ENCODE results near the gene CCR3. TPM values are rescaled to one million over a fixed set of nuclear protein-coding genes. Genes with fewer than 3 reads are reported as not detected.

Gene CCR3
- total RNA-seq, 2 donors from 2014 or later = not detected

GRCh38 chr3:46239952-46240351 is 2.3 kb upstream of the CCR3 start:
- Mint-ChIP-seq H3K4me3 (no peak overlapping the region), H3K27ac (no peak overlapping the region)
- no peak overlapping the region for H3K27ac ChIP-seq (ENCODE audit: low read depth, low read length)

GRCh38 chr3:46243560-46243959 is 1.3 kb downstream of the CCR3 start:
- no peak overlapping the region for H3K27ac Mint-ChIP-seq
- no peak overlapping the region for H3K4me3 ChIP-seq (ENCODE audit: low read length)
- DNase-seq = no peak

More at GRCh38 chr3:46239952-46240351, 2.3 kb upstream of the CCR3 start:
- Histone ChIP-seq H3K9me3 (ENCODE audit: control insufficient read depth, low read length) (no peaks in the 10 kb centered on the region), H3K27me3 (ENCODE audit: control insufficient read depth, insufficient read depth, low read length, poor library complexity, severe bottlenecking) (no peaks in the 10 kb centered on the region), H3K4me3 (ENCODE audit: low read length) (no peak overlapping the region), H3K4me1 (ENCODE audit: control insufficient read depth, insufficient read depth, low read length) (no peaks in the 10 kb centered on the region), H3K9ac (ENCODE audit: extremely low read depth, low read length, poor library complexity, severe bottlenecking) (no peak overlapping the region), H3K36me3 (ENCODE audit: control insufficient read depth, insufficient read depth, low read length) (no peaks in the 10 kb centered on the region)
- Mint-ChIP-seq H3K36me3 (ENCODE audit: low read depth) (no peaks in the 10 kb centered on the region), H3K27me3 (ENCODE audit: insufficient read depth) (peaks cover 5% of the 10 kb centered on the region), H3K9me3 (no peaks in the 10 kb centered on the region), H3K4me1 (peaks cover 3% of the 10 kb centered on the region)
- no peak for TF ChIP-seq CTCF (conservative IDR thresholded peaks at IDR 0.05)
- WGBS, 2 experiments (ENCODE audit: insufficient coverage in 1 of 2, insufficient read length in 1 of 2) = 60 to 100% methylated on average over 1 to 2 of the region's 2 CpGs
- no peak for DNase-seq

GRCh38 chr3:46245146-46245545 is 2.9 kb downstream of the CCR3 start:
- Mint-ChIP-seq H3K27me3 (ENCODE audit: insufficient read depth) (no peaks in the 10 kb centered on the region), H3K36me3 (ENCODE audit: low read depth) (no peaks in the 10 kb centered on the region), H3K9me3 (peaks cover 2% of the 10 kb centered on the region), H3K4me3 (no peak overlapping the region), H3K4me1 (peaks cover 3% of the 10 kb centered on the region), H3K27ac (no peak overlapping the region)
- H3K36me3 ChIP-seq (ENCODE audit: control insufficient read depth, insufficient read depth, low read length) = no peaks in the 10 kb centered on the region
- no peaks in the 10 kb centered on the region for H3K4me1 ChIP-seq (ENCODE audit: control insufficient read depth, insufficient read depth, low read length)
- TF ChIP-seq CTCF (conservative IDR thresholded peaks at IDR 0.05) = no peak
- 83 to 89% methylated on average over 2 to 3 of the region's 3 CpGs for WGBS, 2 experiments (ENCODE audit: insufficient coverage in 1 of 2, insufficient read length in 1 of 2)
- no peak for DNase-seq
- no peaks in the 10 kb centered on the region for H3K9me3 ChIP-seq (ENCODE audit: control insufficient read depth, low read length)
- no peak overlapping the region for H3K4me3 ChIP-seq (ENCODE audit: low read length)
- H3K9ac ChIP-seq (ENCODE audit: extremely low read depth, low read length, poor library complexity, severe bottlenecking) = no peak overlapping the region
- no peaks in the 10 kb centered on the region for H3K27me3 ChIP-seq (ENCODE audit: control insufficient read depth, insufficient read depth, low read length, poor library complexity, severe bottlenecking)
- no peak overlapping the region for H3K27ac ChIP-seq (ENCODE audit: low read depth, low read length)

More at GRCh38 chr3:46243560-46243959, 1.3 kb downstream of the CCR3 start:
- TF ChIP-seq CTCF (conservative IDR thresholded peaks at IDR 0.05) = no peak
- Mint-ChIP-seq H3K4me1 (peaks cover 3% of the 10 kb centered on the region), H3K27me3 (ENCODE audit: insufficient read depth) (no peaks in the 10 kb centered on the region), H3K4me3 (no peak overlapping the region), H3K36me3 (ENCODE audit: low read depth) (no peaks in the 10 kb centered on the region), H3K9me3 (no peaks in the 10 kb centered on the region)
- WGBS, 2 experiments (ENCODE audit: insufficient coverage in 1 of 2, insufficient read length in 1 of 2) = 93 to 100% methylated on average over 2 of the region's 2 CpGs
- no peak overlapping the region for H3K27ac ChIP-seq (ENCODE audit: low read depth, low read length)
- no peaks in the 10 kb centered on the region for H3K9me3 ChIP-seq (ENCODE audit: control insufficient read depth, low read length)
- no peaks in the 10 kb centered on the region for H3K27me3 ChIP-seq (ENCODE audit: control insufficient read depth, insufficient read depth, low read length, poor library complexity, severe bottlenecking)
- H3K36me3 ChIP-seq (ENCODE audit: control insufficient read depth, insufficient read depth, low read length) = no peaks in the 10 kb centered on the region
- H3K4me1 ChIP-seq (ENCODE audit: control insufficient read depth, insufficient read depth, low read length) = no peaks in the 10 kb centered on the region
- no peak overlapping the region for H3K9ac ChIP-seq (ENCODE audit: extremely low read depth, low read length, poor library complexity, severe bottlenecking)

All from endodermal cell (in vitro differentiated cells).